IMR-90 (cell line): ENCODE measurements around the gene RFX2. TPM values are rescaled to one million over a fixed set of nuclear protein-coding genes. Genes with fewer than 3 reads are reported as not detected.

Source experiments
- ATAC-seq: fragments of 200-7000 bp; cut with Tn5 transposase; 2 replicates; pipeline ENCODE4 v1.9.1; 2020; ENCODE audit warnings: low read depth, mild to moderate bottlenecking, moderate library complexity
- BruUV-seq: library from RNA; stranded (reverse); fragments of 400-500 nt; replicated peaks from 2 replicates; lab custom pipeline; 2021; lab: Mats Ljungman, UMichigan
- CTCF ChIA-PET: fragments of 300-600 bp; formaldehyde crosslinking; extraction: SDS; loops from one replicate; lab custom pipeline; 2021; ENCODE audit warnings: antibody characterized with exemption; lab: Yijun Ruan, JAX
- POLR2A ChIA-PET: fragments of 300-600 bp; sonication (Branson Sonifier 250); formaldehyde crosslinking; loops from one replicate; lab custom pipeline; 2022; ENCODE audit warnings: antibody characterized with exemption; ENCODE audit not compliant: unreplicated experiment; lab: Charles Lee
- DNase-seq: peaks from one replicate; pipeline ENCODE4 v3.0.0; 2013
- H2AFZ ChIP-seq: replicated peaks from 2 replicates; pipeline ENCODE3; 2013; ENCODE audit warnings: low read length, mild to moderate bottlenecking; ENCODE audit not compliant: poor library complexity
- H2AK5ac ChIP-seq: 2 replicates; pipeline ENCODE4 v1.6.1; 2013; ENCODE audit warnings: low read depth, low read length, inconsistent platforms
- H2AK9ac ChIP-seq: replicated peaks from 2 replicates; pipeline ENCODE3; 2013; ENCODE audit warnings: mild to moderate bottlenecking, low read depth, low read length, moderate library complexity; ENCODE audit not compliant: poor library complexity
- H2BK120ac ChIP-seq: 2 replicates; pipeline ENCODE4 v1.6.1; 2013; ENCODE audit warnings: low read depth, low read length, inconsistent platforms
- H2BK15ac ChIP-seq: 3 replicates; pipeline ENCODE4 v1.6.1; 2013; ENCODE audit warnings: low read depth, low read length, inconsistent platforms
- H2BK20ac ChIP-seq: 2 replicates; pipeline ENCODE4 v1.6.1; 2013; ENCODE audit warnings: low read depth, mild to moderate bottlenecking, inconsistent platforms, low read length, moderate library complexity
- H2BK5ac ChIP-seq: 2 replicates; pipeline ENCODE4 v1.6.1; 2013; ENCODE audit warnings: mild to moderate bottlenecking, low read depth, low read length, inconsistent platforms; ENCODE audit not compliant: poor library complexity, severe bottlenecking
- H3K14ac ChIP-seq: replicated peaks from 2 replicates; pipeline ENCODE4 v1.6.1; 2013; ENCODE audit warnings: low read depth, low read length, inconsistent platforms
- H3K18ac ChIP-seq: 2 replicates; pipeline ENCODE4 v1.6.1; 2013; ENCODE audit warnings: low read depth, low read length, control low read depth
- H3K23ac ChIP-seq: 2 replicates; pipeline ENCODE4 v1.6.1; 2013; ENCODE audit warnings: low read depth, low read length, inconsistent platforms
- H3K27ac ChIP-seq: 2 replicates; pipeline ENCODE4 v1.5.1; 2013; ENCODE audit warnings: mild to moderate bottlenecking, control low read depth, low read length; ENCODE audit not compliant: insufficient read depth
- H3K27me3 ChIP-seq: 2 replicates; pipeline ENCODE4 v1.6.1; 2013; ENCODE audit warnings: low read length; ENCODE audit not compliant: control insufficient read depth, insufficient read depth
- H3K36me3 ChIP-seq: 2 replicates; pipeline ENCODE4 v1.6.1; 2013; ENCODE audit warnings: low read length, mixed read lengths; ENCODE audit not compliant: control insufficient read depth, insufficient read depth
- H3K4ac ChIP-seq: 2 replicates; pipeline ENCODE4 v1.6.1; 2013; ENCODE audit warnings: low read depth, low read length, inconsistent platforms
- H3K4me1 ChIP-seq: 2 replicates; pipeline ENCODE4 v1.6.1; 2013; ENCODE audit warnings: low read length, mixed read lengths; ENCODE audit not compliant: control insufficient read depth, insufficient read depth
- H3K4me2 ChIP-seq: 2 replicates; pipeline ENCODE4 v1.6.1; 2013; ENCODE audit warnings: low read depth, mild to moderate bottlenecking, control low read depth, low read length, moderate library complexity
- H3K4me3 ChIP-seq: 2 replicates; pipeline ENCODE4 v1.5.1; 2013; ENCODE audit warnings: low read depth, mild to moderate bottlenecking, control low read depth, low read length, moderate library complexity; ENCODE audit not compliant: insufficient read depth
- H3K56ac ChIP-seq: 2 replicates; pipeline ENCODE4 v1.6.1; 2013; ENCODE audit warnings: low read length, inconsistent platforms; ENCODE audit not compliant: insufficient read depth; ENCODE audit errors: extremely low read depth
- H3K79me1 ChIP-seq, 2 experiments: 2 replicates each; pipeline ENCODE4 v1.6.1; 2013; ENCODE audit warnings: low read length in 2 of 2, inconsistent platforms in 1 of 2, low read depth in 1 of 2
- H3K9ac ChIP-seq: 2 replicates; pipeline ENCODE4 v1.6.1; 2013; ENCODE audit warnings: low read depth, low read length, control low read depth
- H3K9me1 ChIP-seq: 2 replicates; pipeline ENCODE4 v1.6.1; 2013; ENCODE audit warnings: low read length, inconsistent platforms; ENCODE audit not compliant: insufficient read depth
- H3K9me3 ChIP-seq: 2 replicates; pipeline ENCODE4 v1.6.1; 2013; ENCODE audit warnings: low read length; ENCODE audit not compliant: control insufficient read depth, insufficient read depth
- H4K20me1 ChIP-seq: 2 replicates; pipeline ENCODE4 v1.6.1; 2013; ENCODE audit warnings: low read length, inconsistent platforms; ENCODE audit not compliant: insufficient read depth
- H4K5ac ChIP-seq: 2 replicates; pipeline ENCODE4 v1.6.1; 2013; ENCODE audit warnings: mild to moderate bottlenecking, low read depth, low read length, control low read depth
- H4K8ac ChIP-seq, 2 experiments: 2 replicates each; pipeline ENCODE4 v1.6.1; 2013; ENCODE audit warnings: low read depth in 2 of 2, low read length in 2 of 2, control low read depth in 1 of 2, inconsistent platforms in 1 of 2
- H4K91ac ChIP-seq: 2 replicates; pipeline ENCODE4 v1.6.1; 2013; ENCODE audit warnings: low read depth, low read length, inconsistent platforms; ENCODE audit not compliant: insufficient read depth
- MAFK ChIP-seq: IDR thresholded peaks from 2 replicates; pipeline ENCODE4 v1.6.1; 2012; ENCODE audit warnings: low read depth, low read length, improper control_type of control experiment
- NFE2L2 ChIP-seq: fragments of 150-350 bp; IDR thresholded peaks from 2 replicates; pipeline ENCODE4 v1.6.1; 2016; ENCODE audit warnings: low read depth, mild to moderate bottlenecking, low read length
- RAD21 ChIP-seq: IDR thresholded peaks from 2 replicates; pipeline ENCODE4 v1.6.1; 2012; ENCODE audit warnings: low read length, improper control_type of control experiment
- RCOR1 ChIP-seq: IDR thresholded peaks from 2 replicates; pipeline ENCODE4 v1.6.1; 2012; ENCODE audit warnings: mild to moderate bottlenecking, low read length, improper control_type of control experiment; ENCODE audit not compliant: insufficient replicate concordance
- RFX5 ChIP-seq: IDR thresholded peaks from 2 replicates; pipeline ENCODE4 v1.8.0; 2012; ENCODE audit warnings: low read depth, mild to moderate bottlenecking, low read length, moderate library complexity
- WGBS, 2 experiments: methylation state at CpG; one replicate each; pipeline versions ENCODE4 v1.1.5 to v1.1.7; 2013; ENCODE audit warnings: missing lambda C conversion rate in 2 of 2; ENCODE audit not compliant: insufficient read length in 1 of 2; ENCODE audit errors: extremely low coverage in 2 of 2; 5-methylcytosine and 5-hydroxymethylcytosine counted together
- dilution Hi-C: fragments of 300-500 bp; cut with HindIII; formaldehyde crosslinking; loops from one replicate; pipeline ENCODE4 v1.14.3; 2018; ENCODE audit warnings: low sequenced_read_pairs; ENCODE audit not compliant: unreplicated experiment
- in situ Hi-C: fragments of 300-500 bp; cut with MboI; formaldehyde crosslinking; loops from 3 replicates; pipeline ENCODE4 v1.14.3; 2019; ENCODE audit warnings: low sequenced_read_pairs, inconsistent platforms, mixed read lengths
- intact Hi-C: fragments of 100-400 bp; cut with micrococcal nuclease; formaldehyde crosslinking; loops from 2 replicates; pipeline ENCODE4 v1.10.0; 2022
- polyA plus RNA-seq, 3 experiments: library from polyadenylated mRNA; depleted of rRNA; stranded (reverse); fragments of >200 nt; gene quantifications; 2 replicates each; pipeline ENCODE4 v1.2.3, GENCODE V29; 2012; ENCODE audit warnings: low replicate concordance in 1 of 3
- total RNA-seq: library from RNA; depleted of rRNA; stranded (reverse); fragments of >200 nt; gene quantifications from 2 replicates; pipeline ENCODE4 v1.2.3, GENCODE V29; 2012
- TF ChIP-seq, protein P1 (sequence below): conservative IDR thresholded peaks from 2 replicates; pipeline ENCODE4 v1.5.1; 2012; ENCODE audit warnings: mild to moderate bottlenecking, low read depth, low read length, improper control_type of control experiment

Gene RFX2
- total and polyA plus RNA-seq, 2 of the 4 experiments (the other 2 are of a cell fraction) = 2.2 to 4.9 TPM

GRCh38 chr19:6018786-6019185, 91.5 kb downstream of the RFX2 start:
- Histone ChIP-seq H4K91ac (no peak overlapping the region), H3K56ac (no peak overlapping the region), H3K4me2 (no peak overlapping the region), H3K4me1 (peaks cover 9% of the 10 kb centered on the region), H2AK9ac (no peak overlapping the region), H3K23ac (no peak overlapping the region), H2BK15ac (no peak overlapping the region), H2BK5ac (no peak overlapping the region), H3K4ac (no peak overlapping the region), H3K27ac (no peak overlapping the region), H4K20me1 (no peaks in the 10 kb centered on the region), H3K14ac (no peak overlapping the region), H3K79me1 (no peaks in the 10 kb centered on the region), H2AFZ (peak overlapping the region; percentile 14), H3K9me3 (no peaks in the 10 kb centered on the region), H3K9ac (no peak overlapping the region), H3K27me3 (no peaks in the 10 kb centered on the region), H2BK20ac (no peak overlapping the region), H4K5ac (no peak overlapping the region), H3K4me3 (no peak overlapping the region), H3K9me1 (no peaks in the 10 kb centered on the region), H3K18ac (no peak overlapping the region), H4K8ac (no peak overlapping the region), H2BK120ac (no peak overlapping the region), H2AK5ac (no peak overlapping the region), H3K36me3 (no peaks in the 10 kb centered on the region)
- dilution Hi-C loops (no loop called here), intact Hi-C loops (no loop called here), in situ Hi-C loops (no loop called here)
- WGBS, 2 experiments = no CpG with 5 or more reads among the region's 10 CpGs
- no TSS peak for BruUV-seq
- no peak for DNase-seq
- TF ChIP-seq RCOR1 (no peak), MAFK (no peak), NFE2L2 (no peak), RAD21 (no peak), RFX5 (no peak)
- TF ChIP-seq, protein P1, sequence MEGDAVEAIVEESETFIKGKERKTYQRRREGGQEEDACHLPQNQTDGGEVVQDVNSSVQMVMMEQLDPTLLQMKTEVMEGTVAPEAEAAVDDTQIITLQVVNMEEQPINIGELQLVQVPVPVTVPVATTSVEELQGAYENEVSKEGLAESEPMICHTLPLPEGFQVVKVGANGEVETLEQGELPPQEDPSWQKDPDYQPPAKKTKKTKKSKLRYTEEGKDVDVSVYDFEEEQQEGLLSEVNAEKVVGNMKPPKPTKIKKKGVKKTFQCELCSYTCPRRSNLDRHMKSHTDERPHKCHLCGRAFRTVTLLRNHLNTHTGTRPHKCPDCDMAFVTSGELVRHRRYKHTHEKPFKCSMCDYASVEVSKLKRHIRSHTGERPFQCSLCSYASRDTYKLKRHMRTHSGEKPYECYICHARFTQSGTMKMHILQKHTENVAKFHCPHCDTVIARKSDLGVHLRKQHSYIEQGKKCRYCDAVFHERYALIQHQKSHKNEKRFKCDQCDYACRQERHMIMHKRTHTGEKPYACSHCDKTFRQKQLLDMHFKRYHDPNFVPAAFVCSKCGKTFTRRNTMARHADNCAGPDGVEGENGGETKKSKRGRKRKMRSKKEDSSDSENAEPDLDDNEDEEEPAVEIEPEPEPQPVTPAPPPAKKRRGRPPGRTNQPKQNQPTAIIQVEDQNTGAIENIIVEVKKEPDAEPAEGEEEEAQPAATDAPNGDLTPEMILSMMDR = no peak
- ATAC-seq = no peak
- ChIA-PET CTCF (interaction anchor here (1.5 kb wide), 1 partner anchor 51 kb away, joined by 4 read pairs; no protein-coding TSS in a partner anchor), POLR2A (no interaction called here)
